ENCODE results near the gene CHURC1. TPM values are rescaled to one million over a fixed set of nuclear protein-coding genes. Genes with fewer than 3 reads are reported as not detected.

CHURC1 gene
- 75.8 to 141 TPM (median 89.0 TPM) in 5 replicates for total RNA-seq (2022; extraction: Qiagen RNA extraction; ENCODE audit: low read depth)

DNA sequence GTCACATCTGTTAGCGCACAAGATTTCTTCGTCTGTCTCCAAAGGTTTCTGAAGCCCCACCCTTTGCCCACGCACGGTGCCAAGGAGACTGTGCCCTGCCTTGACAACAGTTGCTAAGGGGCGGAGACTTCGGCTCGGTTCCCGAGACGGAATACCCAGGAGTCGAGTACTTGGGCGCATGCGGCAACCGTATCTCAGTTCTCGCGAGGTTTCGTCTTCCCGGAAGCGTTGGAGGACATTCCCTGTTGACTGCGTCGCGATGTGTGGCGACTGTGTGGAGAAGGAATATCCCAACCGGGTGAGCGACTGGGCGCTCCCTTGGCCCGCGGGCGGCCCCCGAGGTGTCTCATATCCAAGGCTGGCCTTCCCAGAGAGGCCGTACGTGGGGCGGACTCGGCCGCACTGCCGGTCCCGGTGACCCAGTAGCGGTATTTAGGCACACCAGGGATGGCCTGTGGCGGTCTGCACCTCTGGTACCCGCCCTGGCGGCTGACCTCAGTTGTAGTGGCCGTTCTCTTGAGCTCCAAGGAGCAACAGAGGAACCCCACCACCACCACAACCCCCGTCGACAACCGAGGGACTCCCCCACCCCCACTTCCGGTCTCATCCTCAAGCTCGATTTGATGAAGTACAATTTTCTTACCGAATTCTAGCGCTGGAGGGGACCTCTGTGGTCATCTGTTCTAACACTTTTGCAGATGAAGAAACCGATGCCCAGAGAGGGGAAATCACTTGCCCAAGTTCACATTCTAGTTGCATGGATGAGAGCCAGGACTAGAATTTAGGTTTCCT is at the start of gene CHURC1:
Gene CHURC1, plus strand, starts transcription at position 219 of the 792 bp plus-strand sequence. Its CDS starts 41 bp downstream, at position 260.

DNA sequence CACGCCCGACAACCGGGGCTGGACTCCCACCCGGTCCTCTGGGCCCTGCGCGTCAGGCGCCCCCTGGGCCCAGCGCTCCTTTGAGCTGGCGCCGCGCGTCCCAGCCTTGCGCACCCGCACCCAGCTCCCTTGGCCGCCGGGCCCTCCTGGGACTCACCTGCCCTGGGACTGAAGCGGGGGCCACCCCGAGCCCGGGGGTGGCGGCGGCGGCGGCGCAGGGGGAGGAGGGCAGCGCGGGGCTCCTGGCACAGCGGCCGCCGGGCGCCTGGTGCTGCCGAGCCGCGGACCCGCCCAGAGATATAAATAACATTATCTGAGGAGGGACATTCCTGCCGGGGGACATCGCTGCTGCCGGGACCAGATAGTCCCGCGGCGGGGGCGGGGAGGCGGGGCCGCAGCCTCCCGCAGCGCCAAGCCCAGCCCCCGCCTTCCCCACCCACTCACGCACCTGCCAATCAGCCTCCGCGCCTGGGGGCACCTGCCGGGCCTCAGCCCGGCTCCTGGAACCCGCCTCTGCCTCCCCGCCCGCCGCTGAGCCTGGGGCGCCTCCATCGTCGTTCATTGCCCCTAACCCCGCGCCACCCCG is 34.5 kb upstream of the CHURC1 start, which contains the start of gene SPTB:
Gene SPTB, minus strand, starts transcription at position 273 of the 586 bp plus-strand sequence. CDS start 56,813 bp downstream, outside the sequence.

DNA sequence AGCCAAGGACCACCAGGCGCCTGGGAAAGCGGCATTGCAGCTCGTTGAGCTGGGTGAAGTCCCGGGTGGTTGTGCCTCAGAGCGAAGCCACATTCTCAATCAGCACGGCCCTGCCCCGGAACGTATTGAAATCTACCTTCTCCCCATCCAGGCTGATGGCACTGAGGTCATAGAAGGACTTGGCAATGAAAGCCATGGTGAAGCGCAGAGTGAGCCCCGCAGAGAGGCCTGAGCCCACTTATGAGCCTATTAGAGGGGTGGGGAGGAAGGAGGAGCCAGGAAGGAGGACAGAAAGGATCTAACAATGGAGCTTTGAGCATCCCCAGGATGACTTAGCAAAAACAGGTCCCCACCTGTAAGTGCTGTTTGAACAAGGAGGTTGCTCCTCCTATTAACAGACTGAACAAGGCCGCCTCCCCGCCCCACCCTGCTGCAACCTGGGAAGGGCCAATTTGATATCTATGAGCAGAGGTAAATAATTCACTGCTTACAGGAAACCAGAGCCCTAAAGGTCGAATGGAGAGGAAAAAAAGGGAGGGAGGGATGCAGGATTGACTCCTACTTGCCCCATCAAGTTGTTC is 28.4 kb downstream of the CHURC1 start, which contains the start of gene GPX2:
Gene GPX2, minus strand, starts transcription at position 215 of the 581 bp plus-strand sequence. Its CDS starts 19 bp downstream, at position 196.

DNA sequence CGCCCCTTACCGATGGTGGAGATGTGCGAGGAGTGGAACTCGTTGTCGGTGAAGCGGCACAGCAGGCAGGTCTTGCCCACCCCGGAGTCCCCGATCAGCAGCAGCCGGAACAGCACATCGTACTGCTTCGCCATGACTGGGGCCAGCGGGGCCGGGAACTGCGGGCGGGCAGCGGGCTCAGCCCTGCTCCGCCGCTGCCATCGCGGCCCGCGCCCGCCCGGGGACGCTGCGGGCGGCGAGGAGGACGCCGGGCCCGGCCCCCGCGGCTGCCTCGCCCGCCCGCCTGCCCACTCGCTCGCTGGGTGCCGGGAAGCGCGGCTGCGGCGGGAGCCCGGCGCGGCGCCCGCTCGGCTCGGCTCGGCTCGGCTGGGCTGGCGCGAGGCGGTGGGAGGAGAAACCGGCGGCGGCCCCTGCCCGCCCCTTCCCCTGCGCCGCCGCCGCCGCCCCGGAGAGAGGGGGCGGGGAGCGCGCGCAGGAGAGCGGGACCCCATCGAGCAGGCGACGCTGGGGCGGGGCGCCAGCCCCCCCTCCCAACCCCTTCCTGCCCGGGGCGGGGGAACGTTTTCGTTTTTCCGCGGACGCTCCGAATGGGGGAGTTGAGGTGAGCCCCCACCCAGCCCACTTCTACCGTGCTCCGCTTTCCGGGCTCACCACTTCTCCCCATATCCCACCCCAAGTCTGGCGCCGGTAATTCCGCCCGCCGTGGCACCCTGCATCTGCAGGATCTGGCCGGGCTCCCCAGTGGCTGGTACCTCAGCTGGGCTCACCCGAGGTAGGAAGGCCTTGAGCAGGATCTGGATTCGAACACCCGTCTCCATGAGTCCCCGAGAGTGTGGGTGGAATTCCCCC is 57.9 kb downstream of the CHURC1 start, which contains the start of gene RAB15:
Gene RAB15, minus strand, starts transcription at position 394 of the 849 bp plus-strand sequence. Its CDS starts 260 bp downstream, at position 134.

Other genes starting within 250 kb of the CHURC1 start
- gene PLEKHG3, start 210.0 kb upstream of the CHURC1 start, total RNA-seq (2022; extraction: Qiagen RNA extraction; ENCODE audit: low read depth): 32.0 to 46.9 TPM (median 42.2 TPM) in 5 replicates
- gene SPTB, start 34.5 kb upstream of the CHURC1 start, total RNA-seq (2022; extraction: Qiagen RNA extraction; ENCODE audit: low read depth): 0.65 to 1.1 TPM (median 0.96 TPM) in 5 replicates
- 175 to 318 TPM (median 203 TPM) in 5 replicates for gene GPX2, start 28.3 kb downstream of the CHURC1 start, total RNA-seq (2022; extraction: Qiagen RNA extraction; ENCODE audit: low read depth)
- gene RAB15, start 57.9 kb downstream of the CHURC1 start, total RNA-seq (2022; extraction: Qiagen RNA extraction; ENCODE audit: low read depth): 16.6 to 18.7 TPM (median 17.7 TPM) in 5 replicates
- 22.0 to 28.0 TPM (median 22.4 TPM) in 5 replicates for gene FNTB, start 72.4 kb downstream of the CHURC1 start, total RNA-seq (2022; extraction: Qiagen RNA extraction; ENCODE audit: low read depth)
- gene MAX, start 188.1 kb downstream of the CHURC1 start, total RNA-seq (2022; extraction: Qiagen RNA extraction; ENCODE audit: low read depth): 54.8 to 71.6 TPM (median 62.3 TPM) in 5 replicates

All from A549 treated with RU486 at 1 μM for 4 hours (cell line).